ENCODE measurements around the gene CNN1. TPM values are rescaled to one million over a fixed set of nuclear protein-coding genes. Genes with fewer than 3 reads are reported as not detected.

The CNN1 gene
- total RNA-seq, 1 donor from 2014 or later = not detected

- H3K36me3 ChIP-seq (ENCODE audit: control insufficient read depth, insufficient read depth, low read length) = no peaks in the 10 kb centered on the region
- H3K4me3 ChIP-seq (ENCODE audit: low read depth, low read length) = no peak overlapping the region
- no peak for FAIRE-seq
- DNase-seq (ENCODE audit: low read depth) = no peak
- TF ChIP-seq CTCF (IDR thresholded peaks at IDR 0.05; ENCODE audit: insufficient read depth, low read length, severe bottlenecking) = no peak
- peaks cover 3% of the 10 kb centered on the region for H3K27me3 ChIP-seq (ENCODE audit: control insufficient read depth, insufficient read depth, low read length)
Observed at GRCh38 chr19:11534948-11535347, 3.7 kb upstream of the CNN1 start.

- FAIRE-seq = no peak
Observed at GRCh38 chr19:11535792-11536595, 2.7 kb upstream of the CNN1 start.

GRCh38 chr19:11539495-11540365 is 1.1 kb downstream of the CNN1 start:
- H3K36me3 ChIP-seq (ENCODE audit: control insufficient read depth, insufficient read depth, low read length) = no peaks in the 10 kb centered on the region
- H3K27me3 ChIP-seq (ENCODE audit: control insufficient read depth, insufficient read depth, low read length) = peaks cover 8% of the 10 kb centered on the region
- no peak for FAIRE-seq
- no peak for DNase-seq (ENCODE audit: low read depth)
- TF ChIP-seq CTCF (IDR thresholded peaks at IDR 0.05; ENCODE audit: insufficient read depth, low read length, severe bottlenecking) = no peak
- no peak overlapping the region for H3K4me3 ChIP-seq (ENCODE audit: low read depth, low read length)

More at GRCh38 chr19:11535792-11536595, 2.7 kb upstream of the CNN1 start:
- DNase-seq (ENCODE audit: low read depth) = peak; percentile 52
- Histone ChIP-seq H3K36me3 (ENCODE audit: control insufficient read depth, insufficient read depth, low read length) (no peaks in the 10 kb centered on the region), H3K4me3 (ENCODE audit: low read depth, low read length) (no peak overlapping the region), H3K27me3 (ENCODE audit: control insufficient read depth, insufficient read depth, low read length) (peaks cover 8% of the 10 kb centered on the region)
- peak; percentile 89 for TF ChIP-seq CTCF (IDR thresholded peaks at IDR 0.05; ENCODE audit: insufficient read depth, low read length, severe bottlenecking)

- FAIRE-seq (no peak), DNase-seq (ENCODE audit: low read depth) (no peak)
- no peak for TF ChIP-seq CTCF (IDR thresholded peaks at IDR 0.05; ENCODE audit: insufficient read depth, low read length, severe bottlenecking)
- no peaks in the 10 kb centered on the region for H3K36me3 ChIP-seq (ENCODE audit: control insufficient read depth, insufficient read depth, low read length)
- peaks cover 8% of the 10 kb centered on the region for H3K27me3 ChIP-seq (ENCODE audit: control insufficient read depth, insufficient read depth, low read length)
- no peak overlapping the region for H3K4me3 ChIP-seq (ENCODE audit: low read depth, low read length)
Observed at GRCh38 chr19:11540645-11541044, 2.0 kb downstream of the CNN1 start.

GRCh38 chr19:11541238-11541637 is 2.6 kb downstream of the CNN1 start:
- Histone ChIP-seq H3K36me3 (ENCODE audit: control insufficient read depth, insufficient read depth, low read length) (no peaks in the 10 kb centered on the region), H3K27me3 (ENCODE audit: control insufficient read depth, insufficient read depth, low read length) (peaks cover 8% of the 10 kb centered on the region), H3K4me3 (ENCODE audit: low read depth, low read length) (no peak overlapping the region)
- DNase-seq (ENCODE audit: low read depth) (no peak), FAIRE-seq (no peak)
- no peak for TF ChIP-seq CTCF (IDR thresholded peaks at IDR 0.05; ENCODE audit: insufficient read depth, low read length, severe bottlenecking)

Data from bronchial epithelial cell (primary cell).